GM21526 (cell line): ENCODE measurements around the gene TIMM44.
A peak's percentile ranks its signal among the peaks of the same experiment; 100 is the strongest.
"Not testable (repeated sequence)": the region's sequence is repeated elsewhere in the genome, so short reads cannot be mapped to it uniquely, and the experiment has no call there.

Source experiments
- ATAC-seq: cut with Tn5 transposase; IDR thresholded peaks from one replicate; pipeline ENCODE4 v1.9.1; 2021; ENCODE audit warnings: moderate library complexity; ENCODE audit not compliant: unreplicated experiment, low FRiP score

Gene TIMM44

GRCh38 chr19:7926727-7927604 is 16.5 kb downstream of the TIMM44 start:
- ATAC-seq: no peak

- ATAC-seq: no peak
These were observed 17.3 kb downstream of the TIMM44 start, which contains the start of gene CTXN1 for GRCh38 chr19:7926021-7926726. Gene CTXN1 (minus strand): TSS chr19:7926135. CDS start chr19:7925538, 597 bp downstream.

- ATAC-seq: no peak
These were observed 18.2 kb downstream of the TIMM44 start for GRCh38 chr19:7925171-7925851.

- no peak for ATAC-seq
These were observed 18.8 kb downstream of the TIMM44 start for GRCh38 chr19:7924651-7925170.

- ATAC-seq: no peak
These were observed 19.2 kb downstream of the TIMM44 start for GRCh38 chr19:7924241-7924640.

- ATAC-seq: no peak
These were observed 19.9 kb downstream of the TIMM44 start for GRCh38 chr19:7923295-7924191.

- ATAC-seq: no peak
These were observed 20.6 kb downstream of the TIMM44 start for GRCh38 chr19:7922836-7923195.

- ATAC-seq: no peak
These were observed 21.3 kb downstream of the TIMM44 start for GRCh38 chr19:7921967-7922835.

GRCh38 chr19:7921302-7921966 is 22.0 kb downstream of the TIMM44 start:
- ATAC-seq: peak; percentile 1

GRCh38 chr19:7920519-7921301 is 22.8 kb downstream of the TIMM44 start:
- peak; percentile 9 for ATAC-seq

GRCh38 chr19:7919610-7920518 is 23.6 kb downstream of the TIMM44 start, which contains the start of gene SNAPC2:
Gene SNAPC2 (plus strand): TSS chr19:7920338. CDS start chr19:7920367, 29 bp downstream.
- ATAC-seq: peak; percentile 39

GRCh38 chr19:7918615-7919421 is 24.6 kb downstream of the TIMM44 start:
- no peak for ATAC-seq

GRCh38 chr19:7918062-7918614 is 25.3 kb downstream of the TIMM44 start:
- not testable (repeated sequence) for ATAC-seq

- ATAC-seq: no peak
These were observed 26.0 kb downstream of the TIMM44 start for GRCh38 chr19:7917267-7918061.

GRCh38 chr19:7916955-7917266 is 26.6 kb downstream of the TIMM44 start:
- no peak for ATAC-seq
